Stimulated activated naive CD8-positive, alpha-beta T cell treated with anti-CD3 and anti-CD28 coated beads, Interleukin-15, amount 100 ng/mL, for 72 hours (primary cell): ENCODE results near the gene GPX3.
A peak's percentile ranks its signal among the peaks of the same experiment; 100 is the strongest.

Experiments
- ATAC-seq: fragments of 150-1000 bp; cut with Tn5 transposase; 2 replicates; pipeline ENCODE4 v1.10.0; 2021; ENCODE audit warnings: mild to moderate bottlenecking, moderate library complexity
- DNase-seq, 2 donors: peaks; one replicate each; pipeline ENCODE4 v3.0.0; 2021 to 2022
- H3K27ac Mint-ChIP-seq, 2 donors: one replicate each; pipeline ENCODE4 v1.8.0; 2022; ENCODE audit warnings: mild to moderate bottlenecking in 2 of 2, mixed read lengths in 2 of 2, moderate library complexity in 2 of 2
- H3K27me3 Mint-ChIP-seq: one replicate; pipeline ENCODE4 v1.8.0; 2022; ENCODE audit warnings: mixed read lengths
- H3K4me1 Mint-ChIP-seq: one replicate; pipeline ENCODE4 v1.8.0; 2022; ENCODE audit warnings: mild to moderate bottlenecking, mixed read lengths
- H3K4me3 Mint-ChIP-seq, 2 donors: one replicate each; pipeline ENCODE4 v1.8.0; 2022; ENCODE audit warnings: mild to moderate bottlenecking in 2 of 2, mixed read lengths in 2 of 2, moderate library complexity in 1 of 2
- H3K9me3 Mint-ChIP-seq, 2 donors: one replicate each; pipeline ENCODE4 v1.8.0; 2022; ENCODE audit warnings: mixed read lengths in 2 of 2

The GPX3 gene

GRCh38 chr5:151054709-151055108 lies 34.3 kb downstream of the GPX3 start:
- Mint-ChIP-seq H3K4me3 (no peak overlapping the region), H3K27ac (peak overlapping the region in 1 of 2 donors; percentile 43), H3K9me3 (no peaks in the 10 kb centered on the region), H3K4me1 (peaks cover 59% of the 10 kb centered on the region), H3K27me3 (no peaks in the 10 kb centered on the region)
- DNase-seq, result no peak
- ATAC-seq, result no peak

- DNase-seq, result no peak
- no peak for ATAC-seq
- no peak overlapping the region for H3K4me3 Mint-ChIP-seq
- H3K27ac Mint-ChIP-seq, result no peak overlapping the region
- no peaks in the 10 kb centered on the region for H3K9me3 Mint-ChIP-seq
- no peaks in the 10 kb centered on the region for H3K27me3 Mint-ChIP-seq
- H3K4me1 Mint-ChIP-seq, result peaks cover 65% of the 10 kb centered on the region
Measured at GRCh38 chr5:151055336-151055735, 34.9 kb downstream of the GPX3 start.

- no peak for ATAC-seq
- Mint-ChIP-seq H3K27ac (peak overlapping the region in 1 of 2 donors; percentile 19), H3K9me3 (no peaks in the 10 kb centered on the region), H3K27me3 (no peaks in the 10 kb centered on the region), H3K4me1 (peaks cover 76% of the 10 kb centered on the region), H3K4me3 (no peak overlapping the region)
- no peak for DNase-seq
Measured at GRCh38 chr5:151056379-151057325, 36.3 kb downstream of the GPX3 start.

- no peak for ATAC-seq
- no peaks in the 10 kb centered on the region for H3K9me3 Mint-ChIP-seq
- H3K27ac Mint-ChIP-seq, result no peak overlapping the region
- no peaks in the 10 kb centered on the region for H3K27me3 Mint-ChIP-seq
- no peak overlapping the region for H3K4me3 Mint-ChIP-seq
- H3K4me1 Mint-ChIP-seq, result peaks cover 75% of the 10 kb centered on the region
- DNase-seq, result no peak
Measured at GRCh38 chr5:151058301-151058700, 37.9 kb downstream of the GPX3 start.

GRCh38 chr5:151058891-151059489 lies 38.6 kb downstream of the GPX3 start:
- peak overlapping the region; percentile 30 to 39 for H3K4me3 Mint-ChIP-seq
- no peak for ATAC-seq
- H3K27me3 Mint-ChIP-seq, result no peaks in the 10 kb centered on the region
- no peak for DNase-seq
- peak overlapping the region in 1 of 2 donors; percentile 75 for H3K27ac Mint-ChIP-seq
- H3K4me1 Mint-ChIP-seq, result peaks cover 77% of the 10 kb centered on the region
- no peaks in the 10 kb centered on the region for H3K9me3 Mint-ChIP-seq

- no peak for DNase-seq
- ATAC-seq, result no peak
- Mint-ChIP-seq H3K27me3 (no peaks in the 10 kb centered on the region), H3K4me3 (peak overlapping the region in 1 of 2 donors; percentile 36), H3K9me3 (no peaks in the 10 kb centered on the region), H3K4me1 (peaks cover 86% of the 10 kb centered on the region), H3K27ac (no peak overlapping the region)
Measured at GRCh38 chr5:151060742-151061141, 40.4 kb downstream of the GPX3 start.

- H3K9me3 Mint-ChIP-seq, result no peaks in the 10 kb centered on the region
- H3K27ac Mint-ChIP-seq, result peak overlapping the region in 1 of 2 donors; percentile 19
- peaks cover 95% of the 10 kb centered on the region for H3K4me1 Mint-ChIP-seq
- DNase-seq, result no peak
- H3K4me3 Mint-ChIP-seq, result no peak overlapping the region
- H3K27me3 Mint-ChIP-seq, result no peaks in the 10 kb centered on the region
- ATAC-seq, result no peak
Measured at GRCh38 chr5:151062405-151063141, 42.2 kb downstream of the GPX3 start.

- DNase-seq (no peak), ATAC-seq (no peak)
- peak overlapping the region; percentile 60 to 72 for H3K27ac Mint-ChIP-seq
- H3K4me3 Mint-ChIP-seq, result peak overlapping the region in 1 of 2 donors; percentile 7
- H3K9me3 Mint-ChIP-seq, result no peaks in the 10 kb centered on the region
- H3K27me3 Mint-ChIP-seq, result no peaks in the 10 kb centered on the region
- H3K4me1 Mint-ChIP-seq, result peaks cover 99% of the 10 kb centered on the region
Measured at GRCh38 chr5:151063142-151063989, 43.0 kb downstream of the GPX3 start.

- no peaks in the 10 kb centered on the region for H3K27me3 Mint-ChIP-seq
- no peak overlapping the region for H3K4me3 Mint-ChIP-seq
- H3K9me3 Mint-ChIP-seq, result no peaks in the 10 kb centered on the region
- DNase-seq (no peak), ATAC-seq (no peak)
- no peak overlapping the region for H3K27ac Mint-ChIP-seq
- peaks cover 99% of the 10 kb centered on the region for H3K4me1 Mint-ChIP-seq
Measured at GRCh38 chr5:151064916-151065499, 44.6 kb downstream of the GPX3 start.

GRCh38 chr5:151065609-151066008 lies 45.2 kb downstream of the GPX3 start:
- H3K4me1 Mint-ChIP-seq, result peaks cover 99% of the 10 kb centered on the region
- ATAC-seq, result no peak
- no peaks in the 10 kb centered on the region for H3K9me3 Mint-ChIP-seq
- peak overlapping the region in 1 of 2 donors; percentile 33 for H3K4me3 Mint-ChIP-seq
- H3K27ac Mint-ChIP-seq, result no peak overlapping the region
- H3K27me3 Mint-ChIP-seq, result no peaks in the 10 kb centered on the region
- no peak for DNase-seq

GRCh38 chr5:151066920-151067319 lies 46.5 kb downstream of the GPX3 start:
- peak overlapping the region in 1 of 2 donors; percentile 78 for H3K27ac Mint-ChIP-seq
- ATAC-seq, result no peak

GRCh38 chr5:151067632-151068432 lies 47.4 kb downstream of the GPX3 start:
- H3K27me3 Mint-ChIP-seq, result no peaks in the 10 kb centered on the region

More at GRCh38 chr5:151066920-151067319, 46.5 kb downstream of the GPX3 start:
- Mint-ChIP-seq H3K27me3 (no peaks in the 10 kb centered on the region), H3K4me1 (peaks cover 99% of the 10 kb centered on the region), H3K9me3 (no peaks in the 10 kb centered on the region), H3K4me3 (peak overlapping the region; percentile 66 to 69)
- no peak for DNase-seq

GRCh38 chr5:151068433-151069197 lies 48.2 kb downstream of the GPX3 start:
- no peaks in the 10 kb centered on the region for H3K27me3 Mint-ChIP-seq
- peaks cover 100% of the 10 kb centered on the region for H3K4me1 Mint-ChIP-seq
- peak; percentile 66 to 88 for DNase-seq
- peak overlapping the region; percentile 66 to 69 for H3K4me3 Mint-ChIP-seq
- H3K9me3 Mint-ChIP-seq, result no peaks in the 10 kb centered on the region
- peak overlapping the region; percentile 60 to 92 for H3K27ac Mint-ChIP-seq
- peak; percentile 95 for ATAC-seq

More at GRCh38 chr5:151067632-151068432, 47.4 kb downstream of the GPX3 start:
- peak overlapping the region in 1 of 2 donors; percentile 55 for H3K27ac Mint-ChIP-seq
- H3K9me3 Mint-ChIP-seq, result no peaks in the 10 kb centered on the region
- DNase-seq (no peak), ATAC-seq (no peak)
- H3K4me3 Mint-ChIP-seq, result peak overlapping the region; percentile 66 to 69
- peaks cover 100% of the 10 kb centered on the region for H3K4me1 Mint-ChIP-seq
